ENCODE data around the gene PACRG.
A peak's percentile ranks its signal among the peaks of the same experiment; 100 is the strongest.

The PACRG gene

GRCh38 chr6:163019926-163020325, 292.2 kb downstream of the PACRG start:
- Histone ChIP-seq H4K8ac (ENCODE audit: low read depth, low read length) (no peak overlapping the region), H2AK5ac (ENCODE audit: low read length) (no peak overlapping the region), H3K9ac (ENCODE audit: low read length) (no peak overlapping the region), H4K5ac (ENCODE audit: low read length) (no peak overlapping the region), H3K79me2 (ENCODE audit: control insufficient read depth, insufficient read depth, low read length) (no peaks in the 10 kb centered on the region), H3K4me3 (ENCODE audit: low read length) (no peak overlapping the region), H3K79me1 (ENCODE audit: low read length) (no peaks in the 10 kb centered on the region), H3K23ac (ENCODE audit: low read length) (no peak overlapping the region), H3K4me1 (ENCODE audit: control insufficient read depth, low read depth, low read length) (no peaks in the 10 kb centered on the region), H2BK15ac (replicated peaks; ENCODE audit: low read depth) (no peak overlapping the region), H2BK5ac (ENCODE audit: low read length) (no peak overlapping the region), H3K18ac (ENCODE audit: low read length) (no peak overlapping the region), H3K27me3 (ENCODE audit: insufficient read depth, low read length, poor library complexity) (no peaks in the 10 kb centered on the region), H3K27ac (ENCODE audit: low read depth, low read length) (no peak overlapping the region), H3K4me2 (ENCODE audit: low read length) (no peak overlapping the region), H3K36me3 (ENCODE audit: control insufficient read depth, insufficient read depth, low read length) (no peaks in the 10 kb centered on the region), H3K4ac (ENCODE audit: low read depth, low read length) (no peak overlapping the region), H2BK120ac (ENCODE audit: low read depth, low read length) (no peak overlapping the region), H3K56ac (ENCODE audit: low read length) (no peak overlapping the region)
- no peak for DNase-seq
- WGBS (ENCODE audit: extremely low coverage, insufficient coverage, low lambda C conversion rate): no CpG with 5 or more reads among the region's 3 CpGs

- no peak overlapping the region for H3K9ac ChIP-seq (ENCODE audit: low read length)
- no peak overlapping the region for H4K8ac ChIP-seq (ENCODE audit: low read depth, low read length)
- no peak overlapping the region for H2BK15ac ChIP-seq (replicated peaks; ENCODE audit: low read depth)
- H3K36me3 ChIP-seq (ENCODE audit: control insufficient read depth, insufficient read depth, low read length): no peaks in the 10 kb centered on the region
- H3K18ac ChIP-seq (ENCODE audit: low read length): no peak overlapping the region
- no peaks in the 10 kb centered on the region for H3K4me1 ChIP-seq (ENCODE audit: control insufficient read depth, low read depth, low read length)
- DNase-seq: no peak
- H3K27ac ChIP-seq (ENCODE audit: low read depth, low read length): no peak overlapping the region
- no peak overlapping the region for H2BK5ac ChIP-seq (ENCODE audit: low read length)
- H3K4me3 ChIP-seq (ENCODE audit: low read length): no peak overlapping the region
- H3K4ac ChIP-seq (ENCODE audit: low read depth, low read length): no peak overlapping the region
- H3K23ac ChIP-seq (ENCODE audit: low read length): no peak overlapping the region
- no peak overlapping the region for H3K56ac ChIP-seq (ENCODE audit: low read length)
- H4K5ac ChIP-seq (ENCODE audit: low read length): no peak overlapping the region
- no peaks in the 10 kb centered on the region for H3K79me1 ChIP-seq (ENCODE audit: low read length)
- no peak overlapping the region for H2BK120ac ChIP-seq (ENCODE audit: low read depth, low read length)
- no peaks in the 10 kb centered on the region for H3K79me2 ChIP-seq (ENCODE audit: control insufficient read depth, insufficient read depth, low read length)
- no peak overlapping the region for H3K4me2 ChIP-seq (ENCODE audit: low read length)
- no peak overlapping the region for H2AK5ac ChIP-seq (ENCODE audit: low read length)
- no peaks in the 10 kb centered on the region for H3K27me3 ChIP-seq (ENCODE audit: insufficient read depth, low read length, poor library complexity)
- WGBS (ENCODE audit: extremely low coverage, insufficient coverage, low lambda C conversion rate): no CpG with 5 or more reads among the region's 5 CpGs
These were observed 293.3 kb downstream of the PACRG start for GRCh38 chr6:163021054-163021453.

GRCh38 chr6:163023700-163024099, 295.9 kb downstream of the PACRG start:
- H2BK120ac ChIP-seq (ENCODE audit: low read depth, low read length): no peak overlapping the region

GRCh38 chr6:163026893-163027292, 299.1 kb downstream of the PACRG start:
- H3K4me2 ChIP-seq (ENCODE audit: low read length): no peak overlapping the region
- H3K27me3 ChIP-seq (ENCODE audit: insufficient read depth, low read length, poor library complexity): no peaks in the 10 kb centered on the region
- no peak overlapping the region for H4K8ac ChIP-seq (ENCODE audit: low read depth, low read length)
- H3K56ac ChIP-seq (ENCODE audit: low read length): no peak overlapping the region
- no peaks in the 10 kb centered on the region for H3K79me1 ChIP-seq (ENCODE audit: low read length)
- H3K18ac ChIP-seq (ENCODE audit: low read length): no peak overlapping the region
- no peak overlapping the region for H3K4ac ChIP-seq (ENCODE audit: low read depth, low read length)
- no peak overlapping the region for H3K4me3 ChIP-seq (ENCODE audit: low read length)
- H3K79me2 ChIP-seq (ENCODE audit: control insufficient read depth, insufficient read depth, low read length): no peaks in the 10 kb centered on the region
- H2BK5ac ChIP-seq (ENCODE audit: low read length): no peak overlapping the region
- H3K36me3 ChIP-seq (ENCODE audit: control insufficient read depth, insufficient read depth, low read length): no peaks in the 10 kb centered on the region
- no peaks in the 10 kb centered on the region for H3K4me1 ChIP-seq (ENCODE audit: control insufficient read depth, low read depth, low read length)
- DNase-seq: no peak
- H3K27ac ChIP-seq (ENCODE audit: low read depth, low read length): no peak overlapping the region
- H2BK120ac ChIP-seq (ENCODE audit: low read depth, low read length): no peak overlapping the region
- H2AK5ac ChIP-seq (ENCODE audit: low read length): no peak overlapping the region
- no CpG with 5 or more reads among the region's 4 CpGs for WGBS (ENCODE audit: extremely low coverage, insufficient coverage, low lambda C conversion rate)
- H3K9ac ChIP-seq (ENCODE audit: low read length): no peak overlapping the region
- no peak overlapping the region for H3K23ac ChIP-seq (ENCODE audit: low read length)
- no peak overlapping the region for H2BK15ac ChIP-seq (replicated peaks; ENCODE audit: low read depth)
- H4K5ac ChIP-seq (ENCODE audit: low read length): no peak overlapping the region

More at GRCh38 chr6:163023700-163024099, 295.9 kb downstream of the PACRG start:
- Histone ChIP-seq H3K27me3 (ENCODE audit: insufficient read depth, low read length, poor library complexity) (no peaks in the 10 kb centered on the region), H3K4me2 (ENCODE audit: low read length) (no peak overlapping the region), H3K23ac (ENCODE audit: low read length) (no peak overlapping the region), H2BK15ac (replicated peaks; ENCODE audit: low read depth) (no peak overlapping the region), H3K79me2 (ENCODE audit: control insufficient read depth, insufficient read depth, low read length) (no peaks in the 10 kb centered on the region), H3K18ac (ENCODE audit: low read length) (no peak overlapping the region), H3K4me3 (ENCODE audit: low read length) (no peak overlapping the region), H2AK5ac (ENCODE audit: low read length) (no peak overlapping the region), H3K4me1 (ENCODE audit: control insufficient read depth, low read depth, low read length) (no peaks in the 10 kb centered on the region), H3K9ac (ENCODE audit: low read length) (no peak overlapping the region), H4K8ac (ENCODE audit: low read depth, low read length) (no peak overlapping the region), H3K79me1 (ENCODE audit: low read length) (no peaks in the 10 kb centered on the region), H3K56ac (ENCODE audit: low read length) (no peak overlapping the region), H3K36me3 (ENCODE audit: control insufficient read depth, insufficient read depth, low read length) (no peaks in the 10 kb centered on the region), H2BK5ac (ENCODE audit: low read length) (no peak overlapping the region), H3K27ac (ENCODE audit: low read depth, low read length) (no peak overlapping the region), H4K5ac (ENCODE audit: low read length) (no peak overlapping the region), H3K4ac (ENCODE audit: low read depth, low read length) (no peak overlapping the region)
- WGBS (ENCODE audit: extremely low coverage, insufficient coverage, low lambda C conversion rate): no CpG with 5 or more reads among the region's 1 CpG
- no peak for DNase-seq

- no peak overlapping the region for H3K56ac ChIP-seq (ENCODE audit: low read length)
These were observed 303.2 kb downstream of the PACRG start for GRCh38 chr6:163030980-163031379.

GRCh38 chr6:163031931-163032330, 304.2 kb downstream of the PACRG start:
- H2BK120ac ChIP-seq (ENCODE audit: low read depth, low read length): no peak overlapping the region
- no peaks in the 10 kb centered on the region for H3K36me3 ChIP-seq (ENCODE audit: control insufficient read depth, insufficient read depth, low read length)
- no peak overlapping the region for H3K56ac ChIP-seq (ENCODE audit: low read length)
- DNase-seq: peak; percentile 7
- no peak overlapping the region for H3K9ac ChIP-seq (ENCODE audit: low read length)
- H3K18ac ChIP-seq (ENCODE audit: low read length): no peak overlapping the region
- no peak overlapping the region for H2BK5ac ChIP-seq (ENCODE audit: low read length)
- H3K27ac ChIP-seq (ENCODE audit: low read depth, low read length): no peak overlapping the region
- no peaks in the 10 kb centered on the region for H3K79me1 ChIP-seq (ENCODE audit: low read length)
- no peaks in the 10 kb centered on the region for H3K79me2 ChIP-seq (ENCODE audit: control insufficient read depth, insufficient read depth, low read length)
- WGBS (ENCODE audit: extremely low coverage, insufficient coverage, low lambda C conversion rate): no CpG with 5 or more reads among the region's 1 CpG
- H2AK5ac ChIP-seq (ENCODE audit: low read length): no peak overlapping the region
- H3K23ac ChIP-seq (ENCODE audit: low read length): no peak overlapping the region
- H3K4me3 ChIP-seq (ENCODE audit: low read length): no peak overlapping the region
- H4K5ac ChIP-seq (ENCODE audit: low read length): no peak overlapping the region
- H3K4me2 ChIP-seq (ENCODE audit: low read length): no peak overlapping the region
- no peaks in the 10 kb centered on the region for H3K27me3 ChIP-seq (ENCODE audit: insufficient read depth, low read length, poor library complexity)
- no peaks in the 10 kb centered on the region for H3K4me1 ChIP-seq (ENCODE audit: control insufficient read depth, low read depth, low read length)
- H4K8ac ChIP-seq (ENCODE audit: low read depth, low read length): no peak overlapping the region
- no peak overlapping the region for H2BK15ac ChIP-seq (replicated peaks; ENCODE audit: low read depth)
- H3K4ac ChIP-seq (ENCODE audit: low read depth, low read length): no peak overlapping the region

More at GRCh38 chr6:163030980-163031379, 303.2 kb downstream of the PACRG start:
- H3K79me1 ChIP-seq (ENCODE audit: low read length): no peaks in the 10 kb centered on the region
- no peak overlapping the region for H3K23ac ChIP-seq (ENCODE audit: low read length)
- no peak overlapping the region for H2BK120ac ChIP-seq (ENCODE audit: low read depth, low read length)
- H3K4me3 ChIP-seq (ENCODE audit: low read length): no peak overlapping the region
- no peak overlapping the region for H3K4me2 ChIP-seq (ENCODE audit: low read length)
- H2AK5ac ChIP-seq (ENCODE audit: low read length): no peak overlapping the region
- H2BK5ac ChIP-seq (ENCODE audit: low read length): no peak overlapping the region
- no peak overlapping the region for H3K27ac ChIP-seq (ENCODE audit: low read depth, low read length)
- H3K4me1 ChIP-seq (ENCODE audit: control insufficient read depth, low read depth, low read length): no peaks in the 10 kb centered on the region
- no CpG with 5 or more reads among the region's 1 CpG for WGBS (ENCODE audit: extremely low coverage, insufficient coverage, low lambda C conversion rate)
- H4K5ac ChIP-seq (ENCODE audit: low read length): no peak overlapping the region
- H2BK15ac ChIP-seq (replicated peaks; ENCODE audit: low read depth): no peak overlapping the region
- H4K8ac ChIP-seq (ENCODE audit: low read depth, low read length): no peak overlapping the region
- no peaks in the 10 kb centered on the region for H3K79me2 ChIP-seq (ENCODE audit: control insufficient read depth, insufficient read depth, low read length)
- no peaks in the 10 kb centered on the region for H3K36me3 ChIP-seq (ENCODE audit: control insufficient read depth, insufficient read depth, low read length)
- H3K9ac ChIP-seq (ENCODE audit: low read length): no peak overlapping the region
- H3K27me3 ChIP-seq (ENCODE audit: insufficient read depth, low read length, poor library complexity): no peaks in the 10 kb centered on the region
- DNase-seq: no peak
- no peak overlapping the region for H3K18ac ChIP-seq (ENCODE audit: low read length)
- no peak overlapping the region for H3K4ac ChIP-seq (ENCODE audit: low read depth, low read length)

Data from mesendoderm (in vitro differentiated cells).